A673 (cell line): Measurements from ENCODE around the gene FBXL15. TPM values are rescaled to one million over a fixed set of nuclear protein-coding genes. Genes with fewer than 3 reads are reported as not detected.
A peak's percentile ranks its signal among the peaks of the same experiment; 100 is the strongest.

ENCODE experiments used
- BruUV-seq: library from RNA; stranded (reverse); fragments of 400-500 nt; replicated peaks from 2 replicates; lab custom pipeline; 2021; lab: Mats Ljungman, UMichigan
- CTCF ChIA-PET: fragments of 300-600 bp; sonication (Branson Sonifier 250); formaldehyde crosslinking; loops from one replicate; lab custom pipeline; 2022; ENCODE audit warnings: antibody characterized with exemption; lab: Charles Lee
- POLR2A ChIA-PET: fragments of 300-600 bp; sonication (Branson Sonifier 250); formaldehyde crosslinking; loops from one replicate; lab custom pipeline; 2022; ENCODE audit warnings: antibody characterized with exemption; ENCODE audit not compliant: low non-redundant PET; lab: Charles Lee
- DNase-seq: peaks from one replicate; pipeline ENCODE4 v3.0.0-alpha.2; 2015; ENCODE audit warnings: low spot score
- H3K27ac ChIP-seq: fragments of 200-600 bp; sonication (generic); 2 replicates; pipeline ENCODE4 v1.5.1; 2016; ENCODE audit warnings: mixed run types, low read depth, mild to moderate bottlenecking, mixed read lengths, antibody characterized with exemption, low read length; ENCODE audit not compliant: poor library complexity, severe bottlenecking
- H3K27me3 ChIP-seq: fragments of 200-600 bp; sonication (generic); replicated peaks from 2 replicates; pipeline ENCODE4 v1.6.1; 2017; ENCODE audit warnings: mixed run types, low read depth, mild to moderate bottlenecking, mixed read lengths, antibody characterized with exemption, low read length; ENCODE audit not compliant: insufficient read depth, poor library complexity
- H3K36me3 ChIP-seq: fragments of 200-600 bp; sonication (generic); 2 replicates; pipeline ENCODE4 v1.6.1; 2016; ENCODE audit warnings: mixed run types, mild to moderate bottlenecking, mixed read lengths, antibody characterized with exemption, low read length; ENCODE audit not compliant: insufficient read depth, poor library complexity, severe bottlenecking
- H3K4me1 ChIP-seq: fragments of 200-600 bp; sonication (generic); 2 replicates; pipeline ENCODE4 v1.6.1; 2017; ENCODE audit warnings: mixed run types, mild to moderate bottlenecking, mixed read lengths, antibody characterized with exemption, low read length; ENCODE audit not compliant: insufficient read depth, poor library complexity, severe bottlenecking
- H3K4me3 ChIP-seq: fragments of 200-600 bp; sonication (generic); 2 replicates; pipeline ENCODE4 v1.5.1; 2016; ENCODE audit warnings: low read depth, mixed run types, mild to moderate bottlenecking, mixed read lengths, low read length; ENCODE audit not compliant: poor library complexity, severe bottlenecking
- H3K9me3 ChIP-seq: fragments of 200-600 bp; sonication (generic); 2 replicates; pipeline ENCODE4 v1.6.1; 2016; ENCODE audit warnings: mixed run types, low read depth, mild to moderate bottlenecking, mixed read lengths, antibody characterized with exemption, low read length; ENCODE audit not compliant: poor library complexity, severe bottlenecking
- EZH2 ChIP-seq: fragments of 200-600 bp; sonication (generic); IDR thresholded peaks from 2 replicates; pipeline ENCODE4 v1.6.1; 2017; ENCODE audit warnings: borderline replicate concordance, low read depth, mild to moderate bottlenecking, mixed read lengths, antibody characterized with exemption, low read length; ENCODE audit not compliant: poor library complexity, severe bottlenecking
- intact Hi-C: fragments of 100-400 bp; cut with micrococcal nuclease; formaldehyde crosslinking; loops from one replicate; pipeline ENCODE4 v1.10.0; 2022; ENCODE audit not compliant: unreplicated experiment
- microRNA-seq: library from miRNA; unstranded; fragments of <30 nt; microRNA quantifications from one replicate; pipeline ENCODE4 v1.2.0, GENCODE V29; 2021
- total RNA-seq: library from RNA; stranded (reverse); gene quantifications from 2 replicates; pipeline ENCODE4 v1.2.3, GENCODE V29; 2021
- TF ChIP-seq, protein P1 (sequence below): fragments of 300-800, 200-600 bp; sonication (generic); conservative IDR thresholded peaks from 2 replicates; pipeline ENCODE4 v1.5.1; 2017; ENCODE audit warnings: low read depth, mild to moderate bottlenecking, antibody characterized with exemption, low read length, moderate library complexity, mixed read lengths

The FBXL15 gene
- total RNA-seq, 1 experiment from 2014 or later, result 8.9 TPM

GRCh38 chr10:102467971-102468438, 47.4 kb downstream of the FBXL15 start:
- Histone ChIP-seq H3K4me1 (no peaks in the 10 kb centered on the region), H3K4me3 (no peak overlapping the region), H3K27me3 (no peaks in the 10 kb centered on the region), H3K27ac (no peak overlapping the region), H3K36me3 (no peaks in the 10 kb centered on the region), H3K9me3 (no peaks in the 10 kb centered on the region)
- no peak for TF ChIP-seq EZH2
- TF ChIP-seq, protein P1, sequence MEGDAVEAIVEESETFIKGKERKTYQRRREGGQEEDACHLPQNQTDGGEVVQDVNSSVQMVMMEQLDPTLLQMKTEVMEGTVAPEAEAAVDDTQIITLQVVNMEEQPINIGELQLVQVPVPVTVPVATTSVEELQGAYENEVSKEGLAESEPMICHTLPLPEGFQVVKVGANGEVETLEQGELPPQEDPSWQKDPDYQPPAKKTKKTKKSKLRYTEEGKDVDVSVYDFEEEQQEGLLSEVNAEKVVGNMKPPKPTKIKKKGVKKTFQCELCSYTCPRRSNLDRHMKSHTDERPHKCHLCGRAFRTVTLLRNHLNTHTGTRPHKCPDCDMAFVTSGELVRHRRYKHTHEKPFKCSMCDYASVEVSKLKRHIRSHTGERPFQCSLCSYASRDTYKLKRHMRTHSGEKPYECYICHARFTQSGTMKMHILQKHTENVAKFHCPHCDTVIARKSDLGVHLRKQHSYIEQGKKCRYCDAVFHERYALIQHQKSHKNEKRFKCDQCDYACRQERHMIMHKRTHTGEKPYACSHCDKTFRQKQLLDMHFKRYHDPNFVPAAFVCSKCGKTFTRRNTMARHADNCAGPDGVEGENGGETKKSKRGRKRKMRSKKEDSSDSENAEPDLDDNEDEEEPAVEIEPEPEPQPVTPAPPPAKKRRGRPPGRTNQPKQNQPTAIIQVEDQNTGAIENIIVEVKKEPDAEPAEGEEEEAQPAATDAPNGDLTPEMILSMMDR, result no peak
- ChIA-PET POLR2A (no interaction called here), CTCF (no interaction called here)
- no peak for DNase-seq
- intact Hi-C loops, result no loop called here
- BruUV-seq, result no TSS peak

DNA sequence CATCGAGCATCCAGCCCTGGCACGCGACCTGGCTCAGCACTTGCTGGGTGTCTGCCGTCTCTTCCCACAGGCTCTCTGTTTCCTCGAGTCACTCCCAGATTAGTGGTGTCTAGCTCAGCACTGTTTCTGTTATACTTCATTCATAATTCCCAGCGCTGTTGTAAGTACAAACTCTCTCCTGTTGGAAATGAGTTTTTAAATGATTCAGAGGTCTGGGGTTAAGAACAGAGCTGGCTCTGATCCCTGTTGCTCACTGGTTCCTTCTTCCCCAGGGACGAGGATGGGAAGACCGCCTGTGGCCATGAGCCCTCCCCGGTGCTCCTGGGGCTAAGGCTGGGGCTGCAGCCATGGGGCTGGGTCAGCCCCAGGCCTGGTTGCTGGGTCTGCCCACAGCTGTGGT, 48.0 kb downstream of the FBXL15 start:
- CTCF ChIA-PET, result no interaction called here
- POLR2A ChIA-PET, result no interaction called here
- H3K27me3 ChIP-seq, result no peaks in the 10 kb centered on the region
- H3K4me1 ChIP-seq, result no peaks in the 10 kb centered on the region
- H3K4me3 ChIP-seq, result no peak overlapping the region
- intact Hi-C loops, result no loop called here
- H3K9me3 ChIP-seq, result no peaks in the 10 kb centered on the region
- no TSS peak for BruUV-seq
- DNase-seq, result no peak
- no peak for TF ChIP-seq EZH2
- TF ChIP-seq, protein P1, result no peak
- no peak overlapping the region for H3K27ac ChIP-seq
- H3K36me3 ChIP-seq, result no peaks in the 10 kb centered on the region

GRCh38 chr10:102470579-102471546, 50.2 kb downstream of the FBXL15 start:
- Histone ChIP-seq H3K9me3 (no peaks in the 10 kb centered on the region), H3K4me1 (no peaks in the 10 kb centered on the region), H3K36me3 (no peaks in the 10 kb centered on the region), H3K27me3 (no peaks in the 10 kb centered on the region), H3K27ac (no peak overlapping the region), H3K4me3 (no peak overlapping the region)
- TF ChIP-seq EZH2, result no peak
- TF ChIP-seq, protein P1, result no peak
- intact Hi-C loops, result no loop called here
- ChIA-PET CTCF (interaction anchor here (0.6 kb wide), 1 partner anchor 717 kb away, joined by 8 read pairs; no protein-coding TSS in a partner anchor), POLR2A (no interaction called here)
- DNase-seq, result no peak
- no TSS peak for BruUV-seq

Small RNA genes lying within 50 kb of the gene (microRNA-seq; reads per million reads assigned to microRNA genes)
- gene MIR146B, result 950 reads per million, percentile 80 among the genes with 10 or more reads in this experiment

Other genes starting within 250 kb of the FBXL15 start
- gene ELOVL3, start 194.5 kb upstream of the FBXL15 start, total RNA-seq, result 0.44 TPM in 1 of 2 replicates, not detected in the other
- gene PITX3, start 179.3 kb upstream of the FBXL15 start, total RNA-seq, result not detected in 2 replicates
- gene GBF1, start 175.3 kb upstream of the FBXL15 start, total RNA-seq, result 48.4 and 50.0 TPM in 2 replicates
- gene NFKB2, start 25.1 kb upstream of the FBXL15 start, total RNA-seq, result 29.8 and 33.2 TPM in 2 replicates
- 5.8 and 7.3 TPM in 2 replicates for gene PSD, start 2.1 kb upstream of the FBXL15 start, total RNA-seq
- 63.7 and 72.1 TPM in 2 replicates for gene CUEDC2, start 11.7 kb downstream of the FBXL15 start, total RNA-seq
- 0.42 TPM in 1 of 2 replicates, not detected in the other for gene C10orf95, start 30.7 kb downstream of the FBXL15 start, total RNA-seq
- gene ACTR1A, start 81.9 kb downstream of the FBXL15 start, total RNA-seq, result 128 and 130 TPM in 2 replicates
- gene SUFU, start 83.1 kb downstream of the FBXL15 start, total RNA-seq, result 20.5 and 23.3 TPM in 2 replicates
- 29.4 and 32.0 TPM in 2 replicates for gene TRIM8, start 223.6 kb downstream of the FBXL15 start, total RNA-seq